H1 (cell line): ENCODE data around the gene PRDX5. TPM values are rescaled to one million over a fixed set of nuclear protein-coding genes. Genes with fewer than 3 reads are reported as not detected.

Source experiments
- CTCF ChIA-PET: fragments of 300-600 bp; sonication (Branson Sonifier 250); formaldehyde crosslinking; loops from one replicate; lab custom pipeline; 2021; ENCODE audit not compliant: partially characterized antibody; lab: Charles Lee
- POLR2A ChIA-PET: fragments of 300-600 bp; sonication (Branson Sonifier 250); formaldehyde crosslinking; loops from one replicate; lab custom pipeline; 2021; ENCODE audit warnings: inconsistent platforms; ENCODE audit not compliant: partially characterized antibody; lab: Charles Lee
- DNase-seq, 2 experiments: peaks; one replicate each; pipeline versions ENCODE4 v3.0.0 to v3.0.0-alpha.2; 2010 to 2022; ENCODE audit warnings: low spot score in 2 of 2, low read depth in 1 of 2, mixed read lengths in 1 of 2
- FAIRE-seq: peaks from 2 replicates; lab custom pipeline; 2011; peaks lifted over from hg19 to GRCh38; lab: Jason Lieb, UNC
- H2AFZ ChIP-seq: 2 replicates; pipeline ENCODE4 v1.8.1; 2012; ENCODE audit warnings: low read length, inconsistent platforms
- H2AK5ac ChIP-seq: 2 replicates; pipeline ENCODE4 v1.6.1; 2013; ENCODE audit warnings: low read depth, low read length
- H2BK120ac ChIP-seq: replicated peaks from 2 replicates; pipeline ENCODE3; 2013; ENCODE audit warnings: low read depth, low read length, inconsistent platforms
- H2BK12ac ChIP-seq: 2 replicates; pipeline ENCODE4 v1.6.1; 2013; ENCODE audit warnings: low read depth, low read length
- H2BK15ac ChIP-seq: 2 replicates; pipeline ENCODE4 v1.6.1; 2013; ENCODE audit warnings: low read length
- H2BK20ac ChIP-seq: 2 replicates; pipeline ENCODE4 v1.6.1; 2013; ENCODE audit warnings: low read length
- H2BK5ac ChIP-seq: 2 replicates; pipeline ENCODE4 v1.6.1; 2013; ENCODE audit warnings: low read depth, low read length
- H3K14ac ChIP-seq: 2 replicates; pipeline ENCODE4 v1.6.1; 2013; ENCODE audit warnings: inconsistent platforms; ENCODE audit not compliant: insufficient read length
- H3K18ac ChIP-seq: 2 replicates; pipeline ENCODE4 v1.6.1; 2013; ENCODE audit warnings: low read length; ENCODE audit errors: extremely low read depth
- H3K23ac ChIP-seq: 2 replicates; pipeline ENCODE4 v1.6.1; 2013; ENCODE audit warnings: inconsistent platforms; ENCODE audit not compliant: insufficient read length
- H3K23me2 ChIP-seq: 2 replicates; pipeline ENCODE4 v1.6.1; 2013; ENCODE audit warnings: low read depth, low read length
- H3K27ac ChIP-seq: 2 replicates; pipeline ENCODE4 v1.6.1; 2011; ENCODE audit warnings: low read depth, low read length, inconsistent platforms
- H3K27me3 ChIP-seq, 4 experiments: replicated peaks in 1 of 4; 1 replicate in 1 of 4; 2 replicates in 3 of 4; pipeline versions ENCODE4 v1.6.1 to v1.8.1; 2011 to 2013; ENCODE audit warnings: low read length in 3 of 4, mild to moderate bottlenecking in 3 of 4, inconsistent platforms in 2 of 4, mixed read lengths in 2 of 4, moderate library complexity in 1 of 4; ENCODE audit not compliant: control insufficient read depth in 3 of 4, insufficient read depth in 3 of 4; ENCODE audit errors: extremely low read depth in 1 of 4
- H3K36me3 ChIP-seq, 4 experiments: 2 replicates each; pipeline versions ENCODE4 v1.6.1 to v1.8.1; 2011 to 2013; ENCODE audit warnings: mild to moderate bottlenecking in 4 of 4, low read length in 3 of 4, moderate library complexity in 2 of 4, control low read depth in 1 of 4, inconsistent platforms in 1 of 4; ENCODE audit not compliant: insufficient read depth in 4 of 4, control insufficient read depth in 2 of 4
- H3K4ac ChIP-seq: replicated peaks from 2 replicates; pipeline ENCODE3; 2013; ENCODE audit warnings: low read length, low read depth, mixed read lengths, inconsistent platforms; ENCODE audit not compliant: insufficient read length
- H3K4me1 ChIP-seq, 4 experiments: replicated peaks in 1 of 4; 1 replicate in 1 of 4; 2 replicates in 3 of 4; pipeline versions ENCODE4 v1.6.1 to v1.8.1; 2011 to 2013; ENCODE audit warnings: low read length in 3 of 4, inconsistent platforms in 2 of 4, mixed read lengths in 1 of 4; ENCODE audit not compliant: insufficient read depth in 4 of 4, control insufficient read depth in 3 of 4
- H3K4me2 ChIP-seq, 2 experiments: 2 replicates each; pipeline versions ENCODE4 v1.6.1 to v1.8.1; 2011 to 2013; ENCODE audit warnings: low read depth in 2 of 2, low read length in 2 of 2, control low read depth in 1 of 2, inconsistent platforms in 1 of 2, mild to moderate bottlenecking in 1 of 2; ENCODE audit not compliant: insufficient read depth in 1 of 2
- H3K4me3 ChIP-seq, 4 experiments: fragments of 200-600, 300-600 bp in 1 of 4; sonication (generic), shearing (Covaris generic), sonication (Bioruptor Twin) in 1 of 4; 2 replicates each; pipeline versions ENCODE4 v1.5.1 to v1.8.1; 2011 to 2016; ENCODE audit warnings: low read length in 4 of 4, low read depth in 3 of 4, control low read depth in 2 of 4, inconsistent platforms in 2 of 4, mild to moderate bottlenecking in 2 of 4, mixed read lengths in 1 of 4, moderate library complexity in 1 of 4; ENCODE audit not compliant: insufficient read depth in 2 of 4; ENCODE audit errors: extremely low read depth in 1 of 4
- H3K56ac ChIP-seq: replicated peaks from 2 replicates; pipeline ENCODE3; 2013; ENCODE audit warnings: low read depth, mild to moderate bottlenecking, mixed read lengths, low read length, inconsistent platforms; ENCODE audit not compliant: insufficient read length
- H3K79me1 ChIP-seq: 2 replicates; pipeline ENCODE4 v1.6.1; 2013; ENCODE audit warnings: low read depth, low read length, control low read depth
- H3K79me2 ChIP-seq, 2 experiments: 2 replicates each; pipeline versions ENCODE4 v1.6.1 to v1.8.1; 2012 to 2013; ENCODE audit warnings: low read length in 2 of 2, mild to moderate bottlenecking in 2 of 2, inconsistent platforms in 1 of 2; ENCODE audit not compliant: insufficient read depth in 2 of 2, control insufficient read depth in 1 of 2
- H3K9ac ChIP-seq, 4 experiments: replicated peaks in 1 of 4; 1 replicate in 1 of 4; 2 replicates in 3 of 4; pipeline versions ENCODE4 v1.6.1 to v1.8.1; 2011 to 2013; ENCODE audit warnings: low read depth in 3 of 4, low read length in 3 of 4, control low read depth in 2 of 4, mild to moderate bottlenecking in 2 of 4, moderate library complexity in 2 of 4, inconsistent platforms in 1 of 4; ENCODE audit errors: extremely low read depth in 1 of 4
- H3K9me3 ChIP-seq, 2 experiments: 2 replicates each; pipeline versions ENCODE4 v1.6.1 to v1.8.1; 2012 to 2013; ENCODE audit warnings: mild to moderate bottlenecking in 2 of 2, moderate library complexity in 2 of 2, control low read depth in 1 of 2, inconsistent platforms in 1 of 2, low read depth in 1 of 2, low read length in 1 of 2, mixed read lengths in 1 of 2; ENCODE audit not compliant: insufficient read depth in 2 of 2
- H4K20me1 ChIP-seq, 2 experiments: replicated peaks in 1 of 2; 2 replicates each; pipeline versions ENCODE3 to v1.8.1; 2011 to 2013; ENCODE audit warnings: inconsistent platforms in 2 of 2, low read length in 2 of 2, mild to moderate bottlenecking in 1 of 2; ENCODE audit not compliant: insufficient read depth in 2 of 2, control insufficient read depth in 1 of 2
- H4K5ac ChIP-seq: 2 replicates; pipeline ENCODE4 v1.6.1; 2013; ENCODE audit warnings: low read length, low read depth, mixed read lengths, inconsistent platforms; ENCODE audit not compliant: insufficient read length
- H4K8ac ChIP-seq: 2 replicates; pipeline ENCODE4 v1.8.0; 2013; ENCODE audit warnings: mild to moderate bottlenecking, moderate library complexity, low read length, inconsistent platforms; ENCODE audit not compliant: insufficient read depth; ENCODE audit errors: extremely low read depth
- H4K91ac ChIP-seq: replicated peaks from 2 replicates; pipeline ENCODE3; 2013; ENCODE audit warnings: low read length, mixed read lengths, inconsistent platforms; ENCODE audit not compliant: insufficient read length
- ATF3 ChIP-seq: IDR thresholded peaks from 2 replicates; pipeline ENCODE4 v1.6.1; 2011; ENCODE audit warnings: low read depth, mild to moderate bottlenecking, low read length; ENCODE audit not compliant: insufficient read depth
- BACH1 ChIP-seq: IDR thresholded peaks from 2 replicates; pipeline ENCODE4 v1.6.1; 2012; ENCODE audit warnings: low read length, improper control_type of control experiment
- CHD2 ChIP-seq: IDR thresholded peaks from 2 replicates; pipeline ENCODE4 v1.6.1; 2012; ENCODE audit warnings: low read length, improper control_type of control experiment
- HDAC2 ChIP-seq, 2 experiments: fragments of 300-600 bp in 1 of 2; sonication (generic) in 1 of 2; IDR thresholded peaks; 2 replicates each; pipeline ENCODE4 v1.6.1; 2011 to 2012; ENCODE audit warnings: low read depth in 2 of 2, low read length in 2 of 2, mild to moderate bottlenecking in 2 of 2, moderate library complexity in 2 of 2, borderline replicate concordance in 1 of 2, inconsistent platforms in 1 of 2
- MAX ChIP-seq: IDR thresholded peaks from 2 replicates; pipeline ENCODE4 v1.6.1; 2012; ENCODE audit warnings: inconsistent platforms
- RNF2 ChIP-seq: fragments of 200-900, 300-1000 bp; sonication (generic); IDR thresholded peaks from 2 replicates; pipeline ENCODE4 v1.7.1; 2016; ENCODE audit warnings: borderline replicate concordance, low read depth, mild to moderate bottlenecking, antibody characterized with exemption, low read length; ENCODE audit not compliant: poor library complexity, severe bottlenecking; ENCODE audit errors: missing control alignments
- RXRA ChIP-seq: IDR thresholded peaks from 2 replicates; pipeline ENCODE4 v1.6.1; 2011; ENCODE audit warnings: low read depth, mild to moderate bottlenecking, low read length, moderate library complexity; ENCODE audit not compliant: insufficient read depth
- SAP30 ChIP-seq: fragments of 300-600 bp; sonication (generic); IDR thresholded peaks from 2 replicates; pipeline ENCODE4 v1.7.1; 2012; ENCODE audit warnings: low read length, moderate library complexity, mild to moderate bottlenecking, inconsistent platforms; ENCODE audit not compliant: insufficient read depth, insufficient replicate concordance
- WGBS, 2 experiments: shearing (Covaris generic) in 1 of 2; methylation state at CpG; one replicate each; pipeline versions ENCODE4 v1.1.6 to v1.1.7; 2013 to 2015; ENCODE audit warnings: low lambda C conversion rate in 2 of 2, mixed read lengths in 2 of 2, inconsistent platforms in 1 of 2, low coverage in 1 of 2, missing lambda C conversion rate in 1 of 2; ENCODE audit not compliant: insufficient replicate concordance in 2 of 2, insufficient coverage in 1 of 2, insufficient read length in 1 of 2; ENCODE audit errors: extremely low coverage in 1 of 2, missing lambda C conversion rate in 1 of 2; 5-methylcytosine and 5-hydroxymethylcytosine counted together
- polyA plus RNA-seq, 7 experiments: library from polyadenylated mRNA; depleted of rRNA in 3 of 7; stranded (reverse) in 5 of 7; unstranded in 2 of 7; fragments of >200 nt in 5 of 7; fragments of 200-250 nt in 2 of 7; gene quantifications; 1 replicate in 5 of 7; 2 replicates in 1 of 7; 4 replicates in 1 of 7; pipeline versions ENCODE4 v1.2.1 to v1.2.3, GENCODE V29; 2011 to 2013; ENCODE audit warnings: missing spikeins in 2 of 7, mixed read lengths in 2 of 7
- total RNA-seq: library from RNA; stranded (reverse); fragmentation: NEBNext Ultra II Directional; extraction: Animal tissue kit (Norgen Biotek cat#: 25700); gene quantifications from 2 replicates; pipeline ENCODE4 v1.2.1, GENCODE V29; 2021

The PRDX5 gene
- total and polyA plus RNA-seq, 2 of the 8 experiments (the other 6 are each of a cell fraction or from before 2014, with no cell fraction given), result 201 to 582 TPM

GRCh38 chr11:64286801-64287159 is 31.1 kb upstream of the PRDX5 start:
- Histone ChIP-seq H3K9me3 (no peaks in the 10 kb centered on the region), H3K4ac (no peak overlapping the region), H3K23me2 (peaks cover 12% of the 10 kb centered on the region; the same call in 1 of the 2 replicates), H3K14ac (no peak overlapping the region), H3K4me3 (no peak overlapping the region), H2AFZ (no peak overlapping the region), H3K36me3 (peaks cover 0 to 2% (median 0%) of the 10 kb centered on the region in 4 experiments; a peak in 1 of 8 replicates), H3K9ac (no peak overlapping the region), H3K56ac (no peak overlapping the region), H2BK12ac (no peak overlapping the region), H2AK5ac (no peak overlapping the region), H3K27ac (no peak overlapping the region), H3K23ac (no peak overlapping the region), H4K5ac (no peak overlapping the region), H2BK20ac (no peak overlapping the region), H3K79me1 (no peaks in the 10 kb centered on the region), H3K27me3 (peaks cover 17 to 28% (median 26%) of the 10 kb centered on the region in 4 experiments; a peak in 6 of 7 replicates), H3K4me1 (peaks cover 0 to 10% (median 5%) of the 10 kb centered on the region in 4 experiments; a peak in 5 of 7 replicates), H4K8ac (no peak overlapping the region), H3K18ac (no peak overlapping the region), H3K79me2 (no peaks in the 10 kb centered on the region), H2BK120ac (no peak overlapping the region), H4K20me1 (peaks cover 5 to 14% of the 10 kb centered on the region in 2 experiments), H2BK15ac (no peak overlapping the region), H4K91ac (no peak overlapping the region), H2BK5ac (no peak overlapping the region), H3K4me2 (peak overlapping the region in 1 of 2 experiments; percentile 55; a peak in 1 of 4 replicates)
- ChIA-PET POLR2A (interaction anchor here (3.0 to 9.5 kb wide), 4 partner anchors 10 to 42 kb away, joined by 14 to 79 read pairs (median 28); partner anchors contain the start of genes ESRRA and PPP1R14B), CTCF (interaction anchor here (1.0 to 11.4 kb wide), 4 partner anchors 15 to 23 kb away, joined by 3 to 134 read pairs (median 4); partner anchors contain the start of genes CATSPERZ and ESRRA)
- no peak for FAIRE-seq
- WGBS, 2 experiments, result 93% methylated on average over 9 of the region's 9 CpGs; no CpG with 5 or more reads in 1 of the 2 experiments
- no peak for DNase-seq
- TF ChIP-seq CHD2, result no peak
- TF ChIP-seq RNF2, result no peak
- TF ChIP-seq MAX, result no peak
- no peak for TF ChIP-seq SAP30
- TF ChIP-seq HDAC2 (IDR thresholded peaks at IDR 0.05; ENCODE audit: borderline replicate concordance in 1 of 2, low read depth in 2 of 2, low read length in 2 of 2), result no peak
- no peak for TF ChIP-seq RXRA
- TF ChIP-seq BACH1, result no peak
- TF ChIP-seq ATF3, result no peak
